ENCODE data around the gene PSMA4. TPM values are rescaled to one million over a fixed set of nuclear protein-coding genes. Genes with fewer than 3 reads are reported as not detected.

Gene PSMA4
- total and polyA plus RNA-seq, 4 donors = 95.3 to 154 (median 120) TPM

GRCh38 chr15:78542647-78543046 is 2.4 kb downstream of the PSMA4 start:
- DNase-seq (ENCODE audit: low spot score) = no peak
- no peaks in the 10 kb centered on the region for H3K9me3 ChIP-seq (ENCODE audit: control insufficient read depth in 4 of 4, low read length in 3 of 4)
- peaks cover 0 to 21% (median 11%) of the 10 kb centered on the region in 4 donors for H3K4me1 ChIP-seq (ENCODE audit: control insufficient read depth in 4 of 4, insufficient read depth in 4 of 4, low read length in 3 of 4)
- TF ChIP-seq HNF4A (conservative IDR thresholded peaks at IDR 0.05) = no peak
- no peak for TF ChIP-seq CTCF (IDR thresholded peaks at IDR 0.05; ENCODE audit: low read depth, low read length, missing input control)
- no peak for TF ChIP-seq RAD21 (IDR thresholded peaks at IDR 0.05)
- no peak for TF ChIP-seq ATF3 (IDR thresholded peaks at IDR 0.05)
- TF ChIP-seq EGR1 (IDR thresholded peaks at IDR 0.05; ENCODE audit: low read depth in 2 of 2) = no peak
- TF ChIP-seq RXRA (IDR thresholded peaks at IDR 0.05) = no peak
- TF ChIP-seq FOXA2 (IDR thresholded peaks at IDR 0.05) = no peak
- no peak for TF ChIP-seq TAF1 (conservative IDR thresholded peaks at IDR 0.05)
- TF ChIP-seq REST (IDR thresholded peaks at IDR 0.05) = no peak
- TF ChIP-seq SP1 (IDR thresholded peaks at IDR 0.05) = no peak
- TF ChIP-seq GABPA (IDR thresholded peaks at IDR 0.05 in 1 of 2, conservative IDR thresholded peaks at IDR 0.05 in 1 of 2) = no peak
- no peak for TF ChIP-seq YY1 (IDR thresholded peaks at IDR 0.05)
- no peak for TF ChIP-seq NR2F2 (IDR thresholded peaks at IDR 0.05)
- TF ChIP-seq HNF4G (IDR thresholded peaks at IDR 0.05) = no peak
- no peak for TF ChIP-seq ZBTB33 (IDR thresholded peaks at IDR 0.05)
- H3K27me3 ChIP-seq (ENCODE audit: control insufficient read depth in 4 of 4, insufficient read depth in 4 of 4, low read length in 3 of 4) = no peaks in the 10 kb centered on the region
- H3K27ac ChIP-seq (ENCODE audit: low read depth in 1 of 2, low read length in 2 of 2) = no peak overlapping the region
- peaks cover 9 to 42% (median 37%) of the 10 kb centered on the region in 4 donors for H3K36me3 ChIP-seq (ENCODE audit: control insufficient read depth in 4 of 4, insufficient read depth in 3 of 4, low read depth in 1 of 4, low read length in 3 of 4)
- no peak overlapping the region for H3K4me3 ChIP-seq (ENCODE audit: low read depth in 1 of 3, low read length in 3 of 3)
- WGBS = 98% methylated on average over 3 of the region's 3 CpGs
- no peak overlapping the region for H3K9ac ChIP-seq (ENCODE audit: low read depth in 1 of 2, low read length in 2 of 2)

GRCh38 chr15:78550194-78550593 is 9.9 kb downstream of the PSMA4 start:
- Histone ChIP-seq H3K9me3 (ENCODE audit: control insufficient read depth in 4 of 4, low read length in 3 of 4) (no peaks in the 10 kb centered on the region), H3K36me3 (ENCODE audit: control insufficient read depth in 4 of 4, insufficient read depth in 3 of 4, low read depth in 1 of 4, low read length in 3 of 4) (peaks cover 18 to 58% (median 46%) of the 10 kb centered on the region in 4 donors), H3K27me3 (ENCODE audit: control insufficient read depth in 4 of 4, insufficient read depth in 4 of 4, low read length in 3 of 4) (no peaks in the 10 kb centered on the region), H3K9ac (ENCODE audit: low read depth in 1 of 2, low read length in 2 of 2) (no peak overlapping the region), H3K27ac (ENCODE audit: low read depth in 1 of 2, low read length in 2 of 2) (no peak overlapping the region), H3K4me1 (ENCODE audit: control insufficient read depth in 4 of 4, insufficient read depth in 4 of 4, low read length in 3 of 4) (no peaks in the 10 kb centered on the region), H3K4me3 (ENCODE audit: low read depth in 1 of 3, low read length in 3 of 3) (no peak overlapping the region)
- WGBS = 91% methylated on average over 6 of the region's 6 CpGs
- no peak for DNase-seq (ENCODE audit: low spot score)
- no peak for TF ChIP-seq EGR1 (IDR thresholded peaks at IDR 0.05; ENCODE audit: low read depth in 2 of 2)
- no peak for TF ChIP-seq RAD21 (IDR thresholded peaks at IDR 0.05)
- no peak for TF ChIP-seq NR2F2 (IDR thresholded peaks at IDR 0.05)
- TF ChIP-seq TAF1 (conservative IDR thresholded peaks at IDR 0.05) = no peak
- TF ChIP-seq CTCF (IDR thresholded peaks at IDR 0.05; ENCODE audit: low read depth, low read length, missing input control) = no peak
- TF ChIP-seq RXRA (IDR thresholded peaks at IDR 0.05) = no peak
- TF ChIP-seq FOXA2 (IDR thresholded peaks at IDR 0.05) = no peak
- TF ChIP-seq ZBTB33 (IDR thresholded peaks at IDR 0.05) = no peak
- no peak for TF ChIP-seq FOXA1 (IDR thresholded peaks at IDR 0.05)
- TF ChIP-seq SP1 (IDR thresholded peaks at IDR 0.05) = no peak
- TF ChIP-seq JUND (IDR thresholded peaks at IDR 0.05) = no peak
- TF ChIP-seq HNF4G (IDR thresholded peaks at IDR 0.05) = no peak
- no peak for TF ChIP-seq MAX (IDR thresholded peaks at IDR 0.05)
